Osteoblast (primary cell): Measurements from ENCODE around the gene CBY2. TPM values are rescaled to one million over a fixed set of nuclear protein-coding genes. Genes with fewer than 3 reads are reported as not detected.

ENCODE experiments used
- DNase-seq: peaks from one replicate; pipeline ENCODE4 v3.0.0; 2011; ENCODE audit warnings: low spot score, mixed read lengths; ENCODE audit not compliant: insufficient read length; ENCODE audit errors: missing footprints
- H2AFZ ChIP-seq: 2 replicates; pipeline ENCODE4 v1.6.0; 2011; ENCODE audit warnings: mild to moderate bottlenecking, low read length
- H3K27ac ChIP-seq: 2 replicates; pipeline ENCODE4 v1.5.1; 2011; ENCODE audit warnings: mild to moderate bottlenecking, low read depth, low read length, moderate library complexity
- H3K27me3 ChIP-seq: 2 replicates; pipeline ENCODE4 v1.6.0; 2012; ENCODE audit warnings: mild to moderate bottlenecking, control low read depth, inconsistent platforms, low read length, moderate library complexity; ENCODE audit not compliant: insufficient read depth
- H3K36me3 ChIP-seq: 2 replicates; pipeline ENCODE4 v1.5.1; 2011; ENCODE audit warnings: mild to moderate bottlenecking, low read length, control low read depth, moderate library complexity; ENCODE audit not compliant: insufficient read depth
- H3K4me1 ChIP-seq: 2 replicates; pipeline ENCODE4 v1.5.1; 2011; ENCODE audit warnings: mild to moderate bottlenecking, low read length, control low read depth, moderate library complexity; ENCODE audit not compliant: insufficient read depth
- H3K4me2 ChIP-seq: 2 replicates; pipeline ENCODE4 v1.6.0; 2011; ENCODE audit warnings: mild to moderate bottlenecking, low read length; ENCODE audit not compliant: insufficient read depth
- H3K4me3 ChIP-seq: fragments of 200-600 bp; sonication (generic); 3 replicates; pipeline ENCODE4 v1.5.1; 2012; ENCODE audit warnings: mild to moderate bottlenecking, low read length, inconsistent platforms; ENCODE audit not compliant: insufficient read depth
- H3K79me2 ChIP-seq: 2 replicates; pipeline ENCODE4 v1.6.0; 2012; ENCODE audit warnings: mild to moderate bottlenecking, low read length, control low read depth, inconsistent platforms; ENCODE audit not compliant: insufficient read depth
- H3K9me3 ChIP-seq: 2 replicates; pipeline ENCODE4 v1.5.1; 2011; ENCODE audit warnings: low read depth, low read length, control low read depth
- H4K20me1 ChIP-seq: 2 replicates; pipeline ENCODE4 v1.6.0; 2012; ENCODE audit warnings: mild to moderate bottlenecking, low read length, control low read depth; ENCODE audit not compliant: insufficient read depth
- CTCF ChIP-seq: IDR thresholded peaks from 2 replicates; pipeline ENCODE4 v1.5.1; 2011; ENCODE audit warnings: mild to moderate bottlenecking, low read depth, low read length, moderate library complexity; ENCODE audit errors: extremely low read depth
- total RNA-seq: library from RNA; depleted of rRNA; stranded (reverse); fragments of >200 nt; gene quantifications from 2 replicates; pipeline ENCODE4 v1.2.3, GENCODE V29; 2012

The CBY2 gene
- total RNA-seq, 1 donor: not detected

GRCh38 chr13:45704854-45705695, 3.0 kb downstream of the CBY2 start:
- H3K4me3 ChIP-seq: no peak overlapping the region
- H3K4me2 ChIP-seq: no peak overlapping the region
- H4K20me1 ChIP-seq: no peaks in the 10 kb centered on the region
- peak; percentile 17 for DNase-seq
- no peaks in the 10 kb centered on the region for H3K4me1 ChIP-seq
- peaks cover 32% of the 10 kb centered on the region for H3K27me3 ChIP-seq
- H3K9me3 ChIP-seq: no peaks in the 10 kb centered on the region
- no peak overlapping the region for H2AFZ ChIP-seq
- no peak overlapping the region for H3K27ac ChIP-seq
- TF ChIP-seq CTCF: no peak
- H3K79me2 ChIP-seq: no peaks in the 10 kb centered on the region
- H3K36me3 ChIP-seq: no peaks in the 10 kb centered on the region

GRCh38 chr13:45705918-45706317, 3.8 kb downstream of the CBY2 start:
- peaks cover 34% of the 10 kb centered on the region for H3K27me3 ChIP-seq
- H4K20me1 ChIP-seq: no peaks in the 10 kb centered on the region
- H3K9me3 ChIP-seq: no peaks in the 10 kb centered on the region
- TF ChIP-seq CTCF: no peak
- no peak overlapping the region for H3K4me2 ChIP-seq
- H3K4me1 ChIP-seq: no peaks in the 10 kb centered on the region
- no peak for DNase-seq
- H3K79me2 ChIP-seq: no peaks in the 10 kb centered on the region
- no peak overlapping the region for H3K4me3 ChIP-seq
- no peak overlapping the region for H2AFZ ChIP-seq
- no peak overlapping the region for H3K27ac ChIP-seq
- H3K36me3 ChIP-seq: no peaks in the 10 kb centered on the region

- Histone ChIP-seq H4K20me1 (no peaks in the 10 kb centered on the region), H3K79me2 (no peaks in the 10 kb centered on the region), H2AFZ (no peak overlapping the region), H3K9me3 (no peaks in the 10 kb centered on the region), H3K4me3 (no peak overlapping the region), H3K27me3 (peaks cover 34% of the 10 kb centered on the region), H3K27ac (no peak overlapping the region), H3K4me1 (no peaks in the 10 kb centered on the region), H3K4me2 (no peak overlapping the region), H3K36me3 (no peaks in the 10 kb centered on the region)
- no peak for DNase-seq
- no peak for TF ChIP-seq CTCF
Measured at GRCh38 chr13:45707516-45708100, 5.5 kb downstream of the CBY2 start.

GRCh38 chr13:45711951-45712350, 9.8 kb downstream of the CBY2 start:
- TF ChIP-seq CTCF: no peak
- no peak overlapping the region for H2AFZ ChIP-seq
- H3K9me3 ChIP-seq: no peaks in the 10 kb centered on the region
- no peak overlapping the region for H3K4me2 ChIP-seq
- DNase-seq: no peak
- no peaks in the 10 kb centered on the region for H3K79me2 ChIP-seq
- no peaks in the 10 kb centered on the region for H3K36me3 ChIP-seq
- no peak overlapping the region for H3K27ac ChIP-seq
- no peak overlapping the region for H3K4me3 ChIP-seq
- H3K4me1 ChIP-seq: no peaks in the 10 kb centered on the region
- H3K27me3 ChIP-seq: peaks cover 28% of the 10 kb centered on the region
- no peaks in the 10 kb centered on the region for H4K20me1 ChIP-seq
